Small intestine (tissue), 7 donors: Measurements from ENCODE around the gene CARD10. TPM values are rescaled to one million over a fixed set of nuclear protein-coding genes. Genes with fewer than 3 reads are reported as not detected.

Experiments used
- DNase-seq, 2 donors: peaks; one replicate each; pipeline versions ENCODE4 v3.0.0 to v3.0.0-alpha.2; 2013
- FAIRE-seq: peaks from 2 replicates; lab custom pipeline; 2012; peaks lifted over from hg19 to GRCh38; lab: Jason Lieb, UNC
- H3K27ac ChIP-seq, 3 donors: one replicate each; pipeline ENCODE4 v1.5.1; 2013; ENCODE audit warnings: low read length in 2 of 3, mild to moderate bottlenecking in 2 of 3, control low read depth in 1 of 3, inconsistent platforms in 1 of 3, low read depth in 1 of 3, moderate library complexity in 1 of 3
- H3K27me3 ChIP-seq, 3 donors: one replicate each; pipeline ENCODE4 v1.6.1; 2013; ENCODE audit warnings: low read length in 3 of 3, inconsistent platforms in 1 of 3; ENCODE audit not compliant: control insufficient read depth in 3 of 3, insufficient read depth in 3 of 3
- H3K36me3 ChIP-seq, 3 donors: one replicate each; pipeline ENCODE4 v1.6.1; 2013; ENCODE audit warnings: low read length in 3 of 3, inconsistent platforms in 1 of 3, low read depth in 1 of 3, mild to moderate bottlenecking in 1 of 3, moderate library complexity in 1 of 3; ENCODE audit not compliant: control insufficient read depth in 3 of 3, insufficient read depth in 2 of 3
- H3K4me1 ChIP-seq, 3 donors: one replicate each; pipeline ENCODE4 v1.6.1; 2013; ENCODE audit warnings: low read length in 2 of 3, inconsistent platforms in 1 of 3, low read depth in 1 of 3, mild to moderate bottlenecking in 1 of 3, moderate library complexity in 1 of 3; ENCODE audit not compliant: control insufficient read depth in 3 of 3, insufficient read depth in 2 of 3
- H3K4me3 ChIP-seq, 3 donors: one replicate each; pipeline ENCODE4 v1.5.1; 2013; ENCODE audit warnings: low read length in 3 of 3, control low read depth in 1 of 3, inconsistent platforms in 1 of 3, low read depth in 1 of 3, mild to moderate bottlenecking in 1 of 3, moderate library complexity in 1 of 3
- H3K9me3 ChIP-seq, 2 donors: one replicate each; pipeline ENCODE4 v1.6.1; 2013; ENCODE audit warnings: low read depth in 1 of 2, low read length in 1 of 2; ENCODE audit not compliant: control insufficient read depth in 2 of 2, insufficient read depth in 1 of 2
- WGBS, 3 donors: extraction: QIAGEN DNeasy Blood & Tissue Kit; methylation state at CpG; one replicate each; pipeline ENCODE4 v1.1.7; 2013; 5-methylcytosine and 5-hydroxymethylcytosine counted together
- polyA plus RNA-seq, 4 donors: library from polyadenylated mRNA; stranded (reverse) in 3 of 4; unstranded in 1 of 4; fragments of 200-250 nt in 3 of 4; fragments of 120-200 nt in 1 of 4; gene quantifications; one replicate each; pipeline versions ENCODE4 v1.2.1 to v1.2.3, GENCODE V29; 2013
- donor health status: healthy with polysubstance abuse.
- donor health status: control.
- donor health status: control.
- donor health status: Bipolar disorder and iron deficiency.
- donor health status: healthy.

CARD10 gene
- polyA plus RNA-seq, 4 donors = 31.5 to 129 (median 88.8) TPM

DNA sequence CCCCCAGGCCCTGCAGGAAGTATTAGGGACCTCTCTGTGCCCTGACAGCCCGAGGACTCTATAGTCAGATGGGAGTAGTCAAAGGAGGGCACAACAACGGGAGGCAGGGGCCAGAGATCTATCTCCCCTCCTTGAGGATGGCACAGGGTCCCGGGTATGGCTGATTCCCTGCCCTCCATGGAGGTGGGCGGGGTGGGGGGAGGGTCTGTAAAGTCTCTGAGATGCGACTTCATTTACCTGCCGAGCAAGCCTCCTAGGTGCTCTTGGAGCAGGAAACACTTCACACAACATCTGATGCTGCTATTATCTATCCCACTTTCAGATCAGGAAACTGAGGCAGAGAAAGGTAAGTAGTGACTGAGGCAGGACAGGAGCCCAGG, 40.3 kb upstream of the CARD10 start:
- peaks cover 0 to 26% (median 0%) of the 10 kb centered on the region in 3 donors for H3K36me3 ChIP-seq
- no peaks in the 10 kb centered on the region for H3K9me3 ChIP-seq
- H3K27ac ChIP-seq = peak overlapping the region; percentile 78 to 96 (median 90)
- H3K4me1 ChIP-seq = peaks cover 10 to 57% (median 15%) of the 10 kb centered on the region in 3 donors
- no peaks in the 10 kb centered on the region for H3K27me3 ChIP-seq
- H3K4me3 ChIP-seq = peak overlapping the region in 2 of 3 donors; percentile 38 to 90
- no peak for DNase-seq
- no peak for FAIRE-seq
- WGBS, 3 donors = 69 to 73% (median 70%) methylated on average over 6 of the region's 6 CpGs

DNA sequence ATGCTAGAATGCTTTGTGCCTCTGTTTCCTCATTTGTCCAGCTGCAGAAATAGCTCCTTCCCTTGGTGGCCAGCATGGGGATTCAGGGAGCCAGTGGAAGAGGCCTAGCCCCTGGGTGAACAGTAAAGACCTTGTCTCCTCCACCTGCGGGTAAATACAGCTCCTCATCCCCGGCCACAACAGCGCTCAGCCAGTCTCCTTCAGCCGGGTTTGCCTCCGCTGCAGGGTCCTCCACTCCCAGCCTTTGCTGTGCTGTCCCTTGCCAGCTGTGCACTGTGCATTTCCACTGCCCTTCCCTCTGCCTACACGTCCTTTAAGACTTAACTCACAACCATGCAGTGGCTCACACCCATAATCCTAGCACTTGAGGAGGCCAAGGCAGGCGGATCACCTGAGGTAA, 39.6 kb upstream of the CARD10 start:
- Histone ChIP-seq H3K27ac (no peak overlapping the region), H3K36me3 (peaks cover 0 to 19% (median 0%) of the 10 kb centered on the region in 3 donors), H3K9me3 (no peaks in the 10 kb centered on the region), H3K27me3 (no peaks in the 10 kb centered on the region), H3K4me3 (no peak overlapping the region), H3K4me1 (peaks cover 5 to 50% (median 15%) of the 10 kb centered on the region in 3 donors)
- no peak for FAIRE-seq
- no peak for DNase-seq
- WGBS, 3 donors = 76 to 78% (median 77%) methylated on average over 7 of the region's 7 CpGs

DNA sequence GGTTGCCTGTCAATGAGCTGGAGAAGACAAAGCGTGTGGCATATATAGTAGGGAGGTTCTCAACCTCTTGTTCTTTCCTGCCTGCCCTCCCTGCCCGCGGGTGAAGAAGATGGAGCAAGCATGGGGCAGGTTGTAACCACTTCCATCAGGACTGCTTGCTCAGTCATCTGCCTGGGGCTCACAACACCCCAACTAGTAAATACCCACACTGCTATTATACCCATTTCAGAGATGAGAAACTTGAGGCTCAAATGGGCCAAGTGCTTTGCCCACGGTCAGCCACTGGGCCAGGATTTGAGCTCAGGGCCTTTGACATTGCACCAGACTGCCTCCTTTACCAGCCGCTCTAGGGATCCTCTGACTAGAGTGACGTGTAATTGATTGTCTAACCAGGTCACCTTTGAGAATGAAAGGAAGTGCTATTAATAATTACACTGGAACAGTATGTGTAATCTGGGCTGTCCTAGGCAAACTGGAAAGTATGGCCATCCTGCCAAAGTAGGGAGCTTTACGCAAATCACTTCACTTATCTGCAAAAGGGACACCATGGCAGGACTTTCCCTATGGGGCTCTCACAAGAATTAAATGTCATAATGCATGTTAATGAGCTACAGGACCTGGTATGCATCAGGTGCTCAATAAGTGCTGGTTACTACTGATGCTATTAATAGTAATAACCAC, 38.2 kb upstream of the CARD10 start:
- WGBS, 3 donors = 29 to 68% (median 48%) methylated on average over 7 of the region's 7 CpGs
- H3K4me1 ChIP-seq = peaks cover 3 to 44% (median 15%) of the 10 kb centered on the region in 3 donors
- no peak overlapping the region for H3K4me3 ChIP-seq
- no peaks in the 10 kb centered on the region for H3K27me3 ChIP-seq
- no peak for FAIRE-seq
- H3K27ac ChIP-seq = peak overlapping the region; percentile 50 to 83 (median 73)
- DNase-seq = peak; percentile 74 to 90
- H3K9me3 ChIP-seq = no peaks in the 10 kb centered on the region
- peaks cover 0 to 7% (median 0%) of the 10 kb centered on the region in 3 donors for H3K36me3 ChIP-seq

DNA sequence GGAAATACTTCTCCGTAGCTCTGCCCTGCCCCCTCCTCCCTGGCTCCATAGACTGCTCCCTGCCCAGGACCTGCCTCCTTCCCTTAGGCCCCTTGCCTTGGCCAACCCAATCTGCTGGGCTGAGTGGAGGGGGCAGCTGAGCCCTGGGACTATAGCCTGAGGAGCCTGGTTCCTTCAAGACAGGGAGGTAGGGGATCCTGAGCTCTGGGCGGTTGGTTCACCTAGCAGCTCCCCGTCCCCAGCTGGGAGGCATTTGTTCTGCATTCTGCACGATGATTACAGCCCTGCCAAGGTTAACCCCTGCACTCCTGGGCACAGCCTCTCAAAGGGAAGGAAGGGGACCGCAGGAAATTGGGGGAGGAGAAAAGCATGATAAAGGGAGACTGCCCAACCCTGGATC, 37.5 kb upstream of the CARD10 start:
- Histone ChIP-seq H3K36me3 (no peaks in the 10 kb centered on the region), H3K4me3 (no peak overlapping the region), H3K27ac (peak overlapping the region in 1 of 3 donors; percentile 83), H3K4me1 (peaks cover 3 to 44% (median 10%) of the 10 kb centered on the region in 3 donors), H3K9me3 (no peaks in the 10 kb centered on the region), H3K27me3 (no peaks in the 10 kb centered on the region)
- DNase-seq = peak in 1 of 2 donors; percentile 53
- FAIRE-seq = no peak
- 2 to 10% (median 9%) methylated on average over 5 of the region's 5 CpGs for WGBS, 3 donors

DNA sequence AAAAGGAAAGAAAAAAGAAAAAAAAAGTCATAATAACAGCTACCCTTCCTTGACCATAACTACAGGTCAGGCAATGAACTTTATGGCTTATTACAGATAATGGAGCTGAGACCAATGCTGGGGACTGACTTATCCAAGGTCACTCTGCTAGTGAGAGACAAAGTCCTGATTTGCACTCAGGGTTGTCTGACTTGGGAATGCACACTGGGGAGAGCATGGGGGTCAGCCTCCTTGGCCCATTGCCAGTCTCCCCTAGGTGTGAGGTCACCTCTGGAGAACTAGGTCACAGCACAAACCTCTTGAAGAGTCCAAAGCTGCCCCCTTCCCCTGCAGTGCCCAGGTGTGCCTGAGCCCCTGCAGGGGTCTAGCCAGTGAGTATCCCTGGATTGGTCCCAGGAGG, 35.8 kb upstream of the CARD10 start:
- H3K36me3 ChIP-seq = no peaks in the 10 kb centered on the region
- no peaks in the 10 kb centered on the region for H3K27me3 ChIP-seq
- H3K4me1 ChIP-seq = peaks cover 3 to 49% (median 10%) of the 10 kb centered on the region in 3 donors
- no peak overlapping the region for H3K4me3 ChIP-seq
- no peak for FAIRE-seq
- H3K9me3 ChIP-seq = no peaks in the 10 kb centered on the region
- no peak overlapping the region for H3K27ac ChIP-seq
- peak in 1 of 2 donors; percentile 59 for DNase-seq

DNA sequence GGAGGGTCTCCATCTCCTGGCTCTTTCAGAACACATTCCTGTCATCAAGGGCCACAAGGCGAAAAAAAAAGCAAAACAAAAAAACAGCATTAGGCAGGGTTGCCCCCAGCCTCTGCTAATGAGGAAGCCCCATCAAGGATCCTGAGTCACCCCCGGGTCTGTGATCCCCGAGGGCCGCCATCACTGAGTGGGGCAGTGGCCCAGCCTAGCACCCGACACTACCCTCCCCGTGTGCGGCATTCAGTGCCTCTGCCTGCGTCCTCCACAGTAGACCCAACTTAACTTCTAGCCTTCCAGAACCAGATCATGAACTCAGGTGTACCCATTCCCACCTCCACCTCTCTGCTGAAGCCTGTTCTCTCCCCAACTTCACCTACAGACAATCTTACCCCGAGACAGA, 34.5 kb upstream of the CARD10 start:
- Histone ChIP-seq H3K9me3 (no peaks in the 10 kb centered on the region), H3K4me3 (no peak overlapping the region), H3K4me1 (peaks cover 3 to 41% (median 10%) of the 10 kb centered on the region in 3 donors), H3K27me3 (no peaks in the 10 kb centered on the region), H3K27ac (no peak overlapping the region), H3K36me3 (no peaks in the 10 kb centered on the region)
- no peak for FAIRE-seq
- no peak for DNase-seq
- WGBS, 3 donors = 87 to 92% (median 91%) methylated on average over 9 of the region's 9 CpGs

DNA sequence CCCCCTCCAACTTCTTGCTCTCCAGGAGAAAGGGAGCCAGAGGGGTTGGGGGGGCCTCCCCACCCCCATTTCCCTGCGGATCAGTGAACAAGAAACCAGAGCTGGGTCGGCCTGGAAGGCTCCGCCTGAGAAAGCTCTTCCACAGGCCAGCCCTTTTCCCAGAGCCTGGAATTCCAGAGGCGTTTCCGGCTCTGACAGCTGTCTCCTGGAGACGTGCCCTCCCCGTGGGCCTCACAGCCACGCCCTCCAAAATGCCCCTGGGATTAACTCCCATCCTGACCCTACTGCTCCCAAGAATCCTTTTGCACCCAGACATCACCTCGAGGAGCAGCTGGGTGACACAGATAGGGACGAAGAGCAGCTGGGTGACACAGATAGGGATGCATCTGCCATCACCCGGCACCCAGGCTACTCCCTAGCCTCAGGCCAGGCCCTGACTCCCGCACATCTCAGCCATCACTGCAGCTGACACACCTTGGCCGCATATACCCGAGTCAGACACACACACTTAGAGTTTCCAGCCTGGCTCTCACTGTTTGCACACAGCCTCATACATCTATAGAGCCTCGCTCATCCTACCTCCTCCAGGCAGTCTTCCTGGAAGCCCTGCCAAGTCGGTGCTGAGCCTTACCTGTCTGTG, 33.4 kb upstream of the CARD10 start:
- Histone ChIP-seq H3K4me3 (no peak overlapping the region), H3K27ac (peak overlapping the region in 2 of 3 donors; percentile 69), H3K4me1 (peaks cover 3 to 38% (median 10%) of the 10 kb centered on the region in 3 donors), H3K36me3 (no peaks in the 10 kb centered on the region), H3K9me3 (no peaks in the 10 kb centered on the region), H3K27me3 (no peaks in the 10 kb centered on the region)
- no peak for FAIRE-seq
- WGBS, 3 donors = 23 to 39% (median 37%) methylated on average over 16 of the region's 16 CpGs
- DNase-seq = peak in 1 of 2 donors; percentile 83

DNA sequence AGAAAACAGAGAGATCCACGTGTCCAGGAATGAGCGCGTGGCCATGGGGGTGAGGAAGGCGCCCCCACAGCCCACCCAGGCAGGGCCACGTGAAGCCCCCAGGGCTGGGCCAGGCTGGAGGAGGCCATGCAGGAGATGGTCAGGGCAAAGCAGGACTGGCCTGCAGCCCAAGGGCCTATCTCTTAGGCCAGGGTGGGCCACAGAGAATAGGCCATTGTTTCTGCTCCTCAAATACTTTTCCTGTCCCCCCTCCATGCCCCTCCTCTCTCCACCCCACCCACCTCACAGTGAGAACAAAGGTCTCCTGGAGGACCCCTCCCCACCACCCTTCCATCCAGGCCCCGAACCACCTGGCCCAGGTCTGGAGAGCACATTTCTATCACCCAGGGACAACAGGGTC, 32.8 kb upstream of the CARD10 start:
- Histone ChIP-seq H3K4me1 (peaks cover under 1 to 39% (median 7%) of the 10 kb centered on the region in 3 donors), H3K27ac (peak overlapping the region in 2 of 3 donors; percentile 69), H3K9me3 (no peaks in the 10 kb centered on the region), H3K27me3 (no peaks in the 10 kb centered on the region), H3K36me3 (no peaks in the 10 kb centered on the region), H3K4me3 (no peak overlapping the region)
- WGBS, 3 donors = 65 to 69% (median 68%) methylated on average over 6 of the region's 6 CpGs
- DNase-seq (no peak), FAIRE-seq (no peak)
